Posterior vena cava (tissue), 2 donors: ENCODE data around the gene WDR53. TPM values are rescaled to one million over a fixed set of nuclear protein-coding genes. Genes with fewer than 3 reads are reported as not detected.

Experiments
- total RNA-seq, 2 donors: library from RNA; stranded (reverse); fragmentation: NEBNext Ultra II Directional; extraction: Animal tissue kit (Norgen Biotek cat#: 25700); gene quantifications; one replicate each; pipeline ENCODE4 v1.2.1, GENCODE V29; 2021
- donor health status: DM: yes; HTN: yes; CAD: no.
- donor health status: DM: yes; HTN: yes; CAD: no.

The WDR53 gene
- total RNA-seq, 2 donors from 2014 or later: 8.1 to 10.3 TPM

Other genes starting within 250 kb of the WDR53 start
- gene TM4SF19, start 230.2 kb downstream of the WDR53 start, total RNA-seq: not detected
- 10 to 100 TPM; 41.5 to 42.8 TPM for gene UBXN7, start 136.1 kb downstream of the WDR53 start, total RNA-seq
- 10 to 100 TPM; 19.9 to 24.6 TPM for gene RNF168, start 64.8 kb downstream of the WDR53 start, total RNA-seq
- gene SMCO1, start 53.2 kb downstream of the WDR53 start, total RNA-seq: not detected
- 10 to 100 TPM in 1 of 2 donors, 1 to 10 TPM in 1; 7.5 to 11.3 TPM for gene FBXO45, start 106 bp upstream of the WDR53 start, total RNA-seq
- gene NRROS, start 71.1 kb upstream of the WDR53 start, total RNA-seq: 10 to 100 TPM in 1 of 2 donors, 1 to 10 TPM in 1; 8.0 to 10.6 TPM
- gene CEP19, start 143.7 kb upstream of the WDR53 start, total RNA-seq: 1 to 10 TPM in 1 of 2 donors, under 1 TPM in 1; 0.69 to 1.3 TPM
- 10 to 100 TPM; 23.9 to 24.1 TPM for gene PIGX, start 143.8 kb upstream of the WDR53 start, total RNA-seq
- gene PAK2, start 171.3 kb upstream of the WDR53 start, total RNA-seq: 10 to 100 TPM; 39.7 to 57.9 TPM